A549 (cell line): ENCODE data around the gene NLRP1. TPM values are rescaled to one million over a fixed set of nuclear protein-coding genes. Genes with fewer than 3 reads are reported as not detected.

Experiments
- ATAC-seq, 2 experiments: fragments of 200-7000 bp in 1 of 2; fragments of >200 bp in 1 of 2; cut with Nextera tagmentation in 1 of 2; cut with Tn5 transposase in 1 of 2; 3 replicates each; pipeline versions ENCODE4 v1.8.0 to v1.9.1; 2018 to 2020; ENCODE audit warnings: mild to moderate bottlenecking in 1 of 2, moderate library complexity in 1 of 2
- CTCF ChIA-PET: fragments of 300-600 bp; sonication (Branson Sonifier 250); formaldehyde crosslinking; extraction: SDS; loops from one replicate; lab custom pipeline; 2021; ENCODE audit warnings: antibody characterized with exemption, inconsistent platforms; lab: Yijun Ruan, JAX
- POLR2A ChIA-PET: fragments of 350-600 bp; formaldehyde crosslinking; extraction: SDS; loops from one replicate; lab custom pipeline; 2021; ENCODE audit warnings: antibody characterized with exemption, inconsistent platforms; lab: Yijun Ruan, JAX
- DNase-seq, 2 experiments: peaks; one replicate each; pipeline versions ENCODE4 v3.0.0 to v3.0.0-alpha.2; 2011 to 2016; ENCODE audit warnings: low read depth in 1 of 2, low spot score in 1 of 2
- FAIRE-seq: peaks from 2 replicates; lab custom pipeline; 2011; peaks lifted over from hg19 to GRCh38; lab: Jason Lieb, UNC
- H3K27ac ChIP-seq, 2 experiments: fragments of >200 bp; sonication (Bioruptor Twin); formaldehyde crosslinking; 3 replicates each; pipeline ENCODE4 v1.5.1; 2016 to 2017
- H3K4me1 ChIP-seq: fragments of >200 bp; sonication (Bioruptor Twin); formaldehyde crosslinking; 3 replicates; pipeline ENCODE4 v1.6.1; 2016
- H3K4me2 ChIP-seq: fragments of >200 bp; sonication (Bioruptor Twin); formaldehyde crosslinking; 3 replicates; pipeline ENCODE4 v1.6.1; 2016
- H3K4me3 ChIP-seq: fragments of >200 bp; sonication (Bioruptor Twin); formaldehyde crosslinking; 3 replicates; pipeline ENCODE4 v1.5.1; 2016
- H3K9me3 ChIP-seq: fragments of >200 bp; sonication (Bioruptor Twin); formaldehyde crosslinking; 3 replicates; pipeline ENCODE4 v1.6.1; 2016
- BHLHE40 ChIP-seq: IDR thresholded peaks from 2 replicates; pipeline ENCODE4 v1.6.1; 2012; ENCODE audit warnings: low read depth, low read length, inconsistent platforms
- CBX2 ChIP-seq: fragments of 200-600 bp; sonication (generic); IDR thresholded peaks from 2 replicates; pipeline ENCODE4 v1.6.1; 2016; ENCODE audit warnings: low read depth, mild to moderate bottlenecking, borderline replicate concordance
- CEBPB ChIP-seq, 2 experiments: fragments of >200 bp in 1 of 2; sonication (Bioruptor Twin) in 1 of 2; formaldehyde crosslinking in 1 of 2; IDR thresholded peaks; 2 replicates each; pipeline ENCODE4 v1.6.1; 2012 to 2016
- CHD2 ChIP-seq: fragments of 150-350 bp; IDR thresholded peaks from 2 replicates; pipeline ENCODE4 v1.6.1; 2014; ENCODE audit warnings: low read length; ENCODE audit not compliant: partially characterized antibody
- EHF ChIP-seq: fragments of 250-450 bp; sonication (Bioruptor Pico); IDR thresholded peaks from 2 replicates; pipeline ENCODE4 v1.5.0; 2020; ENCODE audit warnings: mild to moderate bottlenecking
- EHMT2 ChIP-seq: fragments of 200-600 bp; sonication (generic); IDR thresholded peaks from 2 replicates; pipeline ENCODE4 v1.6.1; 2016; ENCODE audit warnings: antibody characterized with exemption, low read depth, mild to moderate bottlenecking, moderate library complexity
- ELK1 ChIP-seq: fragments of 150-350 bp; IDR thresholded peaks from 2 replicates; pipeline ENCODE4 v1.6.1; 2014; ENCODE audit warnings: low read depth, mild to moderate bottlenecking, low read length
- EP300 ChIP-seq, 2 experiments: fragments of >200 bp; sonication (Bioruptor Twin); formaldehyde crosslinking; IDR thresholded peaks; 2 replicates in 1 of 2; 3 replicates in 1 of 2; pipeline ENCODE4 v1.6.1; 2016 to 2017
- ESRRA ChIP-seq: fragments of 150-350 bp; IDR thresholded peaks from 2 replicates; pipeline ENCODE4 v1.6.1; 2014; ENCODE audit warnings: mild to moderate bottlenecking, low read length, borderline replicate concordance
- FOSL2 ChIP-seq, 2 experiments: fragments of 450-650 bp in 1 of 2; fragments of >200 bp in 1 of 2; sonication (Bioruptor Twin) in 1 of 2; formaldehyde crosslinking; IDR thresholded peaks; 2 replicates each; pipeline versions ENCODE4 v1.5.0 to v1.6.1; 2016 to 2020; ENCODE audit warnings: mild to moderate bottlenecking in 1 of 2, moderate library complexity in 1 of 2
- FOXS1 ChIP-seq: fragments of 250-450 bp; sonication (Bioruptor Pico); IDR thresholded peaks from 2 replicates; pipeline ENCODE4 v1.5.0; 2020; ENCODE audit warnings: mild to moderate bottlenecking, moderate library complexity
- GATA3 ChIP-seq: IDR thresholded peaks from 2 replicates; pipeline ENCODE4 v1.6.1; 2012; ENCODE audit warnings: borderline replicate concordance
- HDAC2 ChIP-seq: fragments of 200-600 bp; sonication (generic); IDR thresholded peaks from 2 replicates; pipeline ENCODE4 v1.6.1; 2016
- KDM5A ChIP-seq: fragments of 200-600 bp; sonication (generic); IDR thresholded peaks from 2 replicates; pipeline ENCODE4 v1.6.1; 2016; ENCODE audit warnings: antibody characterized with exemption, mild to moderate bottlenecking
- MAZ ChIP-seq: fragments of 150-350 bp; IDR thresholded peaks from 2 replicates; pipeline ENCODE4 v1.6.1; 2014; ENCODE audit warnings: antibody characterized with exemption, low read depth, low read length, borderline replicate concordance
- MYC ChIP-seq: IDR thresholded peaks from 2 replicates; pipeline ENCODE4 v1.6.1; 2012; ENCODE audit warnings: mild to moderate bottlenecking, inconsistent platforms, low read length, improper control_type of control experiment, borderline replicate concordance
- NPAS2 ChIP-seq: fragments of 250-450 bp; sonication (Bioruptor Pico); IDR thresholded peaks from 2 replicates; pipeline ENCODE4 v1.8.0; 2022; ENCODE audit warnings: mild to moderate bottlenecking, moderate library complexity, borderline replicate concordance
- NR3C1 ChIP-seq: fragments of >200 bp; sonication (Bioruptor Twin); formaldehyde crosslinking; IDR thresholded peaks from 3 replicates; pipeline ENCODE4 v1.6.1; 2017
- PHF8 ChIP-seq: fragments of 200-600 bp; sonication (generic); IDR thresholded peaks from 2 replicates; pipeline ENCODE4 v1.6.1; 2016; ENCODE audit warnings: low read depth, mild to moderate bottlenecking, antibody characterized with exemption, moderate library complexity, borderline replicate concordance
- RCOR1 ChIP-seq: fragments of 150-350 bp; IDR thresholded peaks from 2 replicates; pipeline ENCODE4 v1.6.1; 2014; ENCODE audit warnings: antibody characterized with exemption, low read length, low read depth
- SMC3 ChIP-seq: fragments of >200 bp; sonication (Bioruptor Twin); formaldehyde crosslinking; IDR thresholded peaks from 3 replicates; pipeline ENCODE4 v1.6.1; 2018; ENCODE audit warnings: inconsistent platforms
- SREBF2 ChIP-seq: fragments of 450-650 bp; IDR thresholded peaks from 2 replicates; pipeline ENCODE4 v1.6.1; 2014; ENCODE audit warnings: mild to moderate bottlenecking, moderate library complexity
- TP53 ChIP-seq: fragments of 250-450 bp; sonication (Bioruptor Pico); IDR thresholded peaks from 2 replicates; pipeline ENCODE4 v1.5.0; 2021; ENCODE audit warnings: mild to moderate bottlenecking, moderate library complexity
- ZFP36 ChIP-seq: fragments of 450-650 bp; IDR thresholded peaks from 2 replicates; pipeline ENCODE4 v1.6.1; 2014; ENCODE audit warnings: borderline replicate concordance; ENCODE audit not compliant: partially characterized antibody
- ZNF302 ChIP-seq: fragments of 250-450 bp; sonication (Bioruptor Pico); IDR thresholded peaks from 2 replicates; pipeline ENCODE4 v1.9.0; 2021; ENCODE audit warnings: inconsistent platforms, mild to moderate bottlenecking, moderate library complexity
- WGBS: methylation state at CpG from one replicate; pipeline ENCODE4 v1.1.6; 2017; ENCODE audit errors: missing lambda C conversion rate; 5-methylcytosine and 5-hydroxymethylcytosine counted together
- polyA plus RNA-seq, 4 experiments: library from polyadenylated mRNA; depleted of rRNA in 3 of 4; stranded (reverse); fragments of >200 nt; fragmentation: RNase III in 1 of 4; extraction: RNeasy Plus Mini Kit Qiagen cat#74134 plus additional on column Dnase treatment in 1 of 4; gene quantifications; 2 replicates in 3 of 4; 3 replicates in 1 of 4; pipeline ENCODE4 v1.2.3, GENCODE V29; 2011 to 2017
- TF ChIP-seq, protein P1 (sequence below): fragments of >200 bp; sonication (Bioruptor Twin); formaldehyde crosslinking; IDR thresholded peaks from 3 replicates; pipeline ENCODE4 v1.5.1; 2016
- TF ChIP-seq, protein P2 (sequence below): fragments of 250-450 bp; sonication (Bioruptor Pico); IDR thresholded peaks from 2 replicates; pipeline ENCODE4 v1.5.0; 2021; ENCODE audit warnings: mild to moderate bottlenecking, moderate library complexity, borderline replicate concordance

The NLRP1 gene
- polyA plus RNA-seq, 2 of the 4 experiments (the other 2 are of a cell fraction): 1.1 to 4.4 TPM

- ChIA-PET CTCF (interaction anchor here (1.6 to 12.7 kb wide), 3 partner anchors 11 to 821 kb away, joined by 6 to 394 read pairs (median 14); no protein-coding TSS in a partner anchor), POLR2A (no interaction called here)
- no peak for TF ChIP-seq CHD2
- no peak for TF ChIP-seq BHLHE40
- TF ChIP-seq FOXS1 (CRISPR knock-in tag): no peak
- no peak for TF ChIP-seq ZFP36
- no peak for TF ChIP-seq CBX2
- TF ChIP-seq NR3C1: no peak
- no peak for TF ChIP-seq EHF (CRISPR knock-in tag)
- no peak for TF ChIP-seq NPAS2
- no peak for TF ChIP-seq FOSL2 (IDR thresholded peaks at IDR 0.05)
- TF ChIP-seq FOSL2 (CRISPR knock-in tag; IDR thresholded peaks at IDR 0.05): no peak
- TF ChIP-seq RCOR1: no peak
- no peak for TF ChIP-seq CEBPB (IDR thresholded peaks at IDR 0.05)
- no peak for TF ChIP-seq PHF8
- TF ChIP-seq EP300 (IDR thresholded peaks at IDR 0.05): no peak
- no peak for ATAC-seq
- Histone ChIP-seq H3K9me3 (no peaks in the 10 kb centered on the region), H3K4me1 (no peaks in the 10 kb centered on the region), H3K27ac (no peak overlapping the region), H3K4me3 (no peak overlapping the region), H3K4me2 (no peak overlapping the region)
- FAIRE-seq: no peak
- no peak for DNase-seq
- 10% methylated on average over 6 of the region's 6 CpGs for WGBS
These were observed 14.1 kb upstream of the NLRP1 start for GRCh38 chr17:5598457-5598856.

GRCh38 chr17:5596421-5596820, 12.1 kb upstream of the NLRP1 start:
- CTCF ChIA-PET: interaction anchor here (0.7 to 12.7 kb wide), 7 partner anchors 8 to 838 kb away, joined by 3 to 394 read pairs (median 5); partner anchors contain the start of gene AIPL1
- H3K27ac ChIP-seq: no peak overlapping the region
- no peaks in the 10 kb centered on the region for H3K4me1 ChIP-seq
- ATAC-seq (no peak), FAIRE-seq (no peak), DNase-seq (no peak)
- no peak overlapping the region for H3K4me3 ChIP-seq
- H3K9me3 ChIP-seq: no peaks in the 10 kb centered on the region
- TF ChIP-seq, protein P1, sequence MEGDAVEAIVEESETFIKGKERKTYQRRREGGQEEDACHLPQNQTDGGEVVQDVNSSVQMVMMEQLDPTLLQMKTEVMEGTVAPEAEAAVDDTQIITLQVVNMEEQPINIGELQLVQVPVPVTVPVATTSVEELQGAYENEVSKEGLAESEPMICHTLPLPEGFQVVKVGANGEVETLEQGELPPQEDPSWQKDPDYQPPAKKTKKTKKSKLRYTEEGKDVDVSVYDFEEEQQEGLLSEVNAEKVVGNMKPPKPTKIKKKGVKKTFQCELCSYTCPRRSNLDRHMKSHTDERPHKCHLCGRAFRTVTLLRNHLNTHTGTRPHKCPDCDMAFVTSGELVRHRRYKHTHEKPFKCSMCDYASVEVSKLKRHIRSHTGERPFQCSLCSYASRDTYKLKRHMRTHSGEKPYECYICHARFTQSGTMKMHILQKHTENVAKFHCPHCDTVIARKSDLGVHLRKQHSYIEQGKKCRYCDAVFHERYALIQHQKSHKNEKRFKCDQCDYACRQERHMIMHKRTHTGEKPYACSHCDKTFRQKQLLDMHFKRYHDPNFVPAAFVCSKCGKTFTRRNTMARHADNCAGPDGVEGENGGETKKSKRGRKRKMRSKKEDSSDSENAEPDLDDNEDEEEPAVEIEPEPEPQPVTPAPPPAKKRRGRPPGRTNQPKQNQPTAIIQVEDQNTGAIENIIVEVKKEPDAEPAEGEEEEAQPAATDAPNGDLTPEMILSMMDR: no peak
- TF ChIP-seq MYC: no peak
- no peak for TF ChIP-seq SMC3
- TF ChIP-seq ZNF302 (CRISPR knock-in tag): no peak
- TF ChIP-seq GATA3: no peak
- TF ChIP-seq KDM5A: no peak
- TF ChIP-seq SREBF2: no peak
- TF ChIP-seq TP53 (CRISPR knock-in tag): no peak
- no peak for TF ChIP-seq ELK1
- TF ChIP-seq, protein P2, sequence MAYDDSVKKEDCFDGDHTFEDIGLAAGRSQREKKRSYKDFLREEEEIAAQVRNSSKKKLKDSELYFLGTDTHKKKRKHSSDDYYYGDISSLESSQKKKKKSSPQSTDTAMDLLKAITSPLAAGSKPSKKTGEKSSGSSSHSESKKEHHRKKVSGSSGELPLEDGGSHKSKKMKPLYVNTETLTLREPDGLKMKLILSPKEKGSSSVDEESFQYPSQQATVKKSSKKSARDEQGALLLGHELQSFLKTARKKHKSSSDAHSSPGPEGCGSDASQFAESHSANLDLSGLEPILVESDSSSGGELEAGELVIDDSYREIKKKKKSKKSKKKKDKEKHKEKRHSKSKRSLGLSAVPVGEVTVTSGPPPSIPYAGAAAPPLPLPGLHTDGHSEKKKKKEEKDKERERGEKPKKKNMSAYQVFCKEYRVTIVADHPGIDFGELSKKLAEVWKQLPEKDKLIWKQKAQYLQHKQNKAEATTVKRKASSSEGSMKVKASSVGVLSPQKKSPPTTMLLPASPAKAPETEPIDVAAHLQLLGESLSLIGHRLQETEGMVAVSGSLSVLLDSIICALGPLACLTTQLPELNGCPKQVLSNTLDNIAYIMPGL (CRISPR knock-in tag): no peak
- no peak for TF ChIP-seq ZFP36
- TF ChIP-seq EHF (CRISPR knock-in tag): no peak
- no peak for TF ChIP-seq HDAC2
- no peak for TF ChIP-seq FOSL2 (IDR thresholded peaks at IDR 0.05)
- TF ChIP-seq FOSL2 (CRISPR knock-in tag; IDR thresholded peaks at IDR 0.05): no peak
- TF ChIP-seq MAZ: no peak
- TF ChIP-seq EP300 (IDR thresholded peaks at IDR 0.05): no peak
- no peak for TF ChIP-seq EHMT2
- TF ChIP-seq ESRRA: no peak
- 0% methylated on average over 2 of the region's 2 CpGs for WGBS
- no peak overlapping the region for H3K4me2 ChIP-seq
- POLR2A ChIA-PET: no interaction called here
